ENCODE data around the gene TSHZ1. TPM values are rescaled to one million over a fixed set of nuclear protein-coding genes. Genes with fewer than 3 reads are reported as not detected.

The TSHZ1 gene
- total RNA-seq, 1 experiment from 2014 or later = 7.4 TPM

- ChIA-PET CTCF (no interaction called here), POLR2A (ENCODE audit: unreplicated experiment) (interaction anchor here (0.6 kb wide), 1 partner anchor 179 kb away, joined by 4 read pairs; no protein-coding TSS in a partner anchor)
- Histone ChIP-seq H3K36me3 (ENCODE audit: low read depth) (peaks cover 9% of the 10 kb centered on the region; the same call in 1 of the 2 replicates), H3F3A (ENCODE audit: insufficient read depth, low read depth) (peaks cover 11% of the 10 kb centered on the region), H4K20me1 (ENCODE audit: insufficient read depth) (peaks cover 35% of the 10 kb centered on the region; the same call in 1 of the 2 replicates), H3K9me3 (ENCODE audit: insufficient read depth, low read depth) (no peaks in the 10 kb centered on the region), H3K27ac (no peak overlapping the region), H3K27me3 (ENCODE audit: insufficient read depth, low read depth) (no peaks in the 10 kb centered on the region), H3K79me2 (ENCODE audit: low read depth) (peaks cover 55% of the 10 kb centered on the region), H3K4me2 (peak overlapping the region; percentile 86; the same call in 1 of the 2 replicates), H3K4me3 (no peak overlapping the region), H3K9me2 (ENCODE audit: insufficient read depth) (no peaks in the 10 kb centered on the region), H2AFZ (no peak overlapping the region), H3K4me1 (replicated peaks; ENCODE audit: insufficient read depth) (peaks cover 24% of the 10 kb centered on the region)
- DNase-seq = no peak
- intact Hi-C loops (cut with micrococcal nuclease; ENCODE audit: unreplicated experiment) = no loop called here
- no peak for TF ChIP-seq EZH2 (IDR thresholded peaks at IDR 0.05; ENCODE audit: low read depth)
- no peak for TF ChIP-seq CTCF (conservative IDR thresholded peaks at IDR 0.05)
- no TSS peak for BruUV-seq (replicated peaks)
These were observed 5.0 kb upstream of the TSHZ1 start for GRCh38 chr18:75205514-75206132.

- no peak overlapping the region for H3K27ac ChIP-seq
- H3K4me1 ChIP-seq (replicated peaks; ENCODE audit: insufficient read depth) = peaks cover 24% of the 10 kb centered on the region
- DNase-seq = no peak
- H3F3A ChIP-seq (ENCODE audit: insufficient read depth, low read depth) = peaks cover 11% of the 10 kb centered on the region
- H3K9me2 ChIP-seq (ENCODE audit: insufficient read depth) = no peaks in the 10 kb centered on the region
- ChIA-PET CTCF (no interaction called here), POLR2A (ENCODE audit: unreplicated experiment) (no interaction called here)
- H3K9me3 ChIP-seq (ENCODE audit: insufficient read depth, low read depth) = no peaks in the 10 kb centered on the region
- H3K36me3 ChIP-seq (ENCODE audit: low read depth) = 0 out of 2 replicates have a peak, but pooled peaks cover under 1% of the 10 kb centered on the region
- BruUV-seq (replicated peaks) = no TSS peak
- H3K27me3 ChIP-seq (ENCODE audit: insufficient read depth, low read depth) = no peaks in the 10 kb centered on the region
- intact Hi-C loops (cut with micrococcal nuclease; ENCODE audit: unreplicated experiment) = no loop called here
- no peak overlapping the region for H2AFZ ChIP-seq
- H4K20me1 ChIP-seq (ENCODE audit: insufficient read depth) = peaks cover 35% of the 10 kb centered on the region; the same call in 1 of the 2 replicates
- H3K4me2 ChIP-seq = peak overlapping the region; percentile 86
- H3K4me3 ChIP-seq = peak overlapping the region; percentile 90
- TF ChIP-seq EZH2 (IDR thresholded peaks at IDR 0.05; ENCODE audit: low read depth) = no peak
- TF ChIP-seq CTCF (conservative IDR thresholded peaks at IDR 0.05) = no peak
- peaks cover 55% of the 10 kb centered on the region for H3K79me2 ChIP-seq (ENCODE audit: low read depth)
These were observed 3.9 kb upstream of the TSHZ1 start for GRCh38 chr18:75206452-75207309.

GRCh38 chr18:75207310-75208154 is 3.1 kb upstream of the TSHZ1 start:
- CTCF ChIA-PET = no interaction called here
- Histone ChIP-seq H3K79me2 (ENCODE audit: low read depth) (peaks cover 55% of the 10 kb centered on the region), H3K27me3 (ENCODE audit: insufficient read depth, low read depth) (no peaks in the 10 kb centered on the region), H4K20me1 (ENCODE audit: insufficient read depth) (peaks cover 35% of the 10 kb centered on the region; the same call in 1 of the 2 replicates), H3K27ac (no peak overlapping the region; the same call in 1 of the 2 replicates), H3K9me2 (ENCODE audit: insufficient read depth) (no peaks in the 10 kb centered on the region), H3K4me3 (peak overlapping the region; percentile 90), H3F3A (ENCODE audit: insufficient read depth, low read depth) (peaks cover 15% of the 10 kb centered on the region), H3K4me1 (replicated peaks; ENCODE audit: insufficient read depth) (peaks cover 28% of the 10 kb centered on the region), H3K4me2 (peak overlapping the region; percentile 86), H3K9me3 (ENCODE audit: insufficient read depth, low read depth) (no peaks in the 10 kb centered on the region), H2AFZ (peak overlapping the region; percentile 71), H3K36me3 (ENCODE audit: low read depth) (no peaks in the 10 kb centered on the region)
- BruUV-seq (replicated peaks) = no TSS peak
- intact Hi-C loops (cut with micrococcal nuclease; ENCODE audit: unreplicated experiment) = loop anchor here (1.0 kb wide), 1 partner anchor 311 kb away; no protein-coding TSS in a partner anchor
- no peak for TF ChIP-seq CTCF (conservative IDR thresholded peaks at IDR 0.05)
- TF ChIP-seq EZH2 (IDR thresholded peaks at IDR 0.05; ENCODE audit: low read depth) = no peak
- POLR2A ChIA-PET (ENCODE audit: unreplicated experiment) = no interaction called here
- DNase-seq = no peak

All from PC-9 (cell line).